A673 (cell line): ENCODE data around the gene CSNK1D. TPM values are rescaled to one million over a fixed set of nuclear protein-coding genes. Genes with fewer than 3 reads are reported as not detected.

Source experiments
- BruUV-seq: library from RNA; stranded (reverse); fragments of 400-500 nt; replicated peaks from 2 replicates; lab custom pipeline; 2021; lab: Mats Ljungman, UMichigan
- CTCF ChIA-PET: fragments of 300-600 bp; sonication (Branson Sonifier 250); formaldehyde crosslinking; loops from one replicate; lab custom pipeline; 2022; ENCODE audit warnings: antibody characterized with exemption; lab: Charles Lee
- POLR2A ChIA-PET: fragments of 300-600 bp; sonication (Branson Sonifier 250); formaldehyde crosslinking; loops from one replicate; lab custom pipeline; 2022; ENCODE audit warnings: antibody characterized with exemption; ENCODE audit not compliant: low non-redundant PET; lab: Charles Lee
- DNase-seq: peaks from one replicate; pipeline ENCODE4 v3.0.0-alpha.2; 2015; ENCODE audit warnings: low spot score
- H3K27ac ChIP-seq: fragments of 200-600 bp; sonication (generic); 2 replicates; pipeline ENCODE4 v1.5.1; 2016; ENCODE audit warnings: mixed run types, low read depth, mild to moderate bottlenecking, mixed read lengths, antibody characterized with exemption, low read length; ENCODE audit not compliant: poor library complexity, severe bottlenecking
- H3K27me3 ChIP-seq: fragments of 200-600 bp; sonication (generic); replicated peaks from 2 replicates; pipeline ENCODE4 v1.6.1; 2017; ENCODE audit warnings: mixed run types, low read depth, mild to moderate bottlenecking, mixed read lengths, antibody characterized with exemption, low read length; ENCODE audit not compliant: insufficient read depth, poor library complexity
- H3K36me3 ChIP-seq: fragments of 200-600 bp; sonication (generic); 2 replicates; pipeline ENCODE4 v1.6.1; 2016; ENCODE audit warnings: mixed run types, mild to moderate bottlenecking, mixed read lengths, antibody characterized with exemption, low read length; ENCODE audit not compliant: insufficient read depth, poor library complexity, severe bottlenecking
- H3K4me1 ChIP-seq: fragments of 200-600 bp; sonication (generic); 2 replicates; pipeline ENCODE4 v1.6.1; 2017; ENCODE audit warnings: mixed run types, mild to moderate bottlenecking, mixed read lengths, antibody characterized with exemption, low read length; ENCODE audit not compliant: insufficient read depth, poor library complexity, severe bottlenecking
- H3K4me3 ChIP-seq: fragments of 200-600 bp; sonication (generic); 2 replicates; pipeline ENCODE4 v1.5.1; 2016; ENCODE audit warnings: low read depth, mixed run types, mild to moderate bottlenecking, mixed read lengths, low read length; ENCODE audit not compliant: poor library complexity, severe bottlenecking
- H3K9me3 ChIP-seq: fragments of 200-600 bp; sonication (generic); 2 replicates; pipeline ENCODE4 v1.6.1; 2016; ENCODE audit warnings: mixed run types, low read depth, mild to moderate bottlenecking, mixed read lengths, antibody characterized with exemption, low read length; ENCODE audit not compliant: poor library complexity, severe bottlenecking
- CTCF ChIP-seq: fragments of 300-800, 200-600 bp; sonication (generic); conservative IDR thresholded peaks from 2 replicates; pipeline ENCODE4 v1.5.1; 2017; ENCODE audit warnings: low read depth, mild to moderate bottlenecking, antibody characterized with exemption, low read length, moderate library complexity, mixed read lengths
- EZH2 ChIP-seq: fragments of 200-600 bp; sonication (generic); IDR thresholded peaks from 2 replicates; pipeline ENCODE4 v1.6.1; 2017; ENCODE audit warnings: borderline replicate concordance, low read depth, mild to moderate bottlenecking, mixed read lengths, antibody characterized with exemption, low read length; ENCODE audit not compliant: poor library complexity, severe bottlenecking
- intact Hi-C: fragments of 100-400 bp; cut with micrococcal nuclease; formaldehyde crosslinking; loops from one replicate; pipeline ENCODE4 v1.10.0; 2022; ENCODE audit not compliant: unreplicated experiment
- total RNA-seq: library from RNA; stranded (reverse); gene quantifications from 2 replicates; pipeline ENCODE4 v1.2.3, GENCODE V29; 2021

CSNK1D gene
- total RNA-seq, 1 experiment from 2014 or later, result 150 TPM

DNA sequence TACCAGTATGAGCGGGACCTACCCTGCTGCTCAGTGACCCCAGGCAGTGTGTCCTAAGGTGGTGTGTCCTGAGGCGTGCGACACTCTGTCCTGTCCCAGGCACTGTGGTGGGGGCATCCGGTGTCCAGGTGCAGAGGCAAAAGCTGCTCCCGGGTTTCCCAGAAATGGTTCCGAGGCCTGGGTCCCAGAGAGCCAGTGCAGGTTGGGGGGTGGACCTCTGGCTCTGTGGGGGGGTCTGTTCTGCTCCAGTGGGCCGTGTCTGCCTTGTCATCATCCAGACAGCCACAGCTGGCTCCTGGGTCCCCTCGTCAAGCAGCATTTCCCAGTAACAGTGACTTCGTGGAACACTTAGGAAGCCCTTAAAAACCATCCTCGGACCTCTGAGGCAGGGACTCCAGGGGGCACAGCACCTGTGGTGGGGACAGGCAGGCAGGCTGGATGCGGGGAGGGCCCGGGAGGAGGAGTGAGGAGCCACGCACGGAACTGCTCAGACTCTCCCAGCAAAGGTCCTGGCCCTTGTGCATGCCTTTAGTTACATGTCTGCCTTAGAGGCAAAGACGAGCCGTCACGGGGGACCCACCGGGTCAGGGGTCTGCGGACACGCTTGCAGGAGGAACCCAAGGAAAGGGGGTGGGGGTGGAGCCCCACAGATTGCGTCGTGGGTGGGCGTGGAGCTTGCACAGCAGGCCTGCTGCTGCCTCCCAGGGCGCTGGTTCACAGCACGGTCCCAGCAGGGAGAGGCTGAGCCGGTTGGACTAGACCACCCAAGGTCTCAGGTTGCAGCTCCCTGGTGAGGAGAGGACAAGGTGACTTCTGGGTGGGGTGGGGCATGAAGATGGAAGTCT lies 39.1 kb downstream of the CSNK1D start:
- TF ChIP-seq EZH2, result no peak
- TF ChIP-seq CTCF, result no peak
- CTCF ChIA-PET, result no interaction called here
- intact Hi-C loops, result no loop called here

GRCh38 chr17:82232876-82233785 lies 40.4 kb downstream of the CSNK1D start:
- TF ChIP-seq CTCF (no peak), EZH2 (no peak)
- H3K4me3 ChIP-seq, result no peak overlapping the region
- no peak for DNase-seq
- ChIA-PET CTCF (no interaction called here), POLR2A (no interaction called here)
- intact Hi-C loops, result no loop called here
- no peaks in the 10 kb centered on the region for H3K36me3 ChIP-seq
- no peak overlapping the region for H3K27ac ChIP-seq
- BruUV-seq, result no TSS peak
- H3K9me3 ChIP-seq, result no peaks in the 10 kb centered on the region
- peaks cover 7% of the 10 kb centered on the region for H3K27me3 ChIP-seq
- peaks cover 46% of the 10 kb centered on the region for H3K4me1 ChIP-seq

More for the DNA sequence above, 39.1 kb downstream of the CSNK1D start:
- no TSS peak for BruUV-seq
- Histone ChIP-seq H3K27ac (no peak overlapping the region), H3K36me3 (no peaks in the 10 kb centered on the region), H3K4me1 (peaks cover 52% of the 10 kb centered on the region), H3K9me3 (no peaks in the 10 kb centered on the region), H3K4me3 (no peak overlapping the region), H3K27me3 (peaks cover 3% of the 10 kb centered on the region)
- DNase-seq, result no peak
- POLR2A ChIA-PET, result no interaction called here

- POLR2A ChIA-PET, result no interaction called here
- no peak overlapping the region for H3K4me3 ChIP-seq
- BruUV-seq, result no TSS peak
Observed at GRCh38 chr17:82232322-82232820, 41.1 kb downstream of the CSNK1D start.

More at GRCh38 chr17:82232322-82232820, 41.1 kb downstream of the CSNK1D start:
- no peaks in the 10 kb centered on the region for H3K36me3 ChIP-seq
- intact Hi-C loops, result no loop called here
- no peak overlapping the region for H3K27ac ChIP-seq
- TF ChIP-seq EZH2, result no peak
- TF ChIP-seq CTCF, result no peak
- H3K27me3 ChIP-seq, result peaks cover 7% of the 10 kb centered on the region
- H3K4me1 ChIP-seq, result peaks cover 38% of the 10 kb centered on the region
- CTCF ChIA-PET, result no interaction called here
- no peak for DNase-seq
- no peaks in the 10 kb centered on the region for H3K9me3 ChIP-seq
